OCI-LY7 (cell line): ENCODE measurements around the gene CFAP161.

ENCODE experiments used
- EZH2phosphoT487 ChIP-seq: fragments of 200-600 bp; sonication (generic); IDR thresholded peaks from 2 replicates; pipeline ENCODE4 v1.6.1; 2018; ENCODE audit warnings: low read depth, borderline replicate concordance, mild to moderate bottlenecking, mixed run types, antibody characterized with exemption, low read length, moderate library complexity, mixed read lengths
- TF ChIP-seq, protein P1 (sequence below): fragments of 200-600 bp; sonication (generic); conservative IDR thresholded peaks from 2 replicates; pipeline ENCODE4 v1.5.1; 2014; ENCODE audit warnings: mild to moderate bottlenecking, antibody characterized with exemption, low read length, moderate library complexity, mixed read lengths

DNA sequence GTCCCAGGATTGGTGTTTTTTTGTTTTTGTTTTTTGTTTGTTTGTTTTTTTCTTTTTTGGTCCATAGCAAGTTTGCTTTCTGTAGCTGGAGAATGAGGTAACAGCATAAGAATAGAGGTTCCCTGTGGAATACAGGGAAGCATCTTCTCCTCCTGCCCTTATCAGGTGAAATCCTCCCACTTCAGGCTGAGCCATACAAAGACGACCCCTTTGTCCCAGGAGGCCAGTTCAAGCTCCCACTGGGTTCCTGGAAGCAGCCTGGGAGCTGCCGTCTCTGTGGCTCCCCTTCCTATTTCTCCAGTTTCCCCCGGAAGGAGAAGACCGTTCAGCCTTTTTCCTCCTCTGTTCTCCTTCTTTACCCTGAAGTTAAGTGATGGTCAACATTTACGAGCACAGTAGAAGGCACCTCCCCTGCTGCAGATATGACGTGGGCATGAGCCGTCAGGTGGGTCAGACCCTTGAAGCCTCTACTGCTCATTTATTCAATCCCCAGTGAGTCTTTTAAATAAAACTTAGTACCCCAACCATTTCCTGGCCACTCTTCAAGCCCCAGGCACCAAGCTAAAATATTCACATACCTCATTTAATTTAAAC is 63.7 kb downstream of the CFAP161 start:
- TF ChIP-seq, protein P1, sequence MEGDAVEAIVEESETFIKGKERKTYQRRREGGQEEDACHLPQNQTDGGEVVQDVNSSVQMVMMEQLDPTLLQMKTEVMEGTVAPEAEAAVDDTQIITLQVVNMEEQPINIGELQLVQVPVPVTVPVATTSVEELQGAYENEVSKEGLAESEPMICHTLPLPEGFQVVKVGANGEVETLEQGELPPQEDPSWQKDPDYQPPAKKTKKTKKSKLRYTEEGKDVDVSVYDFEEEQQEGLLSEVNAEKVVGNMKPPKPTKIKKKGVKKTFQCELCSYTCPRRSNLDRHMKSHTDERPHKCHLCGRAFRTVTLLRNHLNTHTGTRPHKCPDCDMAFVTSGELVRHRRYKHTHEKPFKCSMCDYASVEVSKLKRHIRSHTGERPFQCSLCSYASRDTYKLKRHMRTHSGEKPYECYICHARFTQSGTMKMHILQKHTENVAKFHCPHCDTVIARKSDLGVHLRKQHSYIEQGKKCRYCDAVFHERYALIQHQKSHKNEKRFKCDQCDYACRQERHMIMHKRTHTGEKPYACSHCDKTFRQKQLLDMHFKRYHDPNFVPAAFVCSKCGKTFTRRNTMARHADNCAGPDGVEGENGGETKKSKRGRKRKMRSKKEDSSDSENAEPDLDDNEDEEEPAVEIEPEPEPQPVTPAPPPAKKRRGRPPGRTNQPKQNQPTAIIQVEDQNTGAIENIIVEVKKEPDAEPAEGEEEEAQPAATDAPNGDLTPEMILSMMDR = no peak
- no peak for TF ChIP-seq EZH2phosphoT487
